ENCODE results near the gene TIA1.
"Not testable (repeated sequence)": the region's sequence is repeated elsewhere in the genome, so short reads cannot be mapped to it uniquely, and the experiment has no call there.

TIA1 gene

DNA sequence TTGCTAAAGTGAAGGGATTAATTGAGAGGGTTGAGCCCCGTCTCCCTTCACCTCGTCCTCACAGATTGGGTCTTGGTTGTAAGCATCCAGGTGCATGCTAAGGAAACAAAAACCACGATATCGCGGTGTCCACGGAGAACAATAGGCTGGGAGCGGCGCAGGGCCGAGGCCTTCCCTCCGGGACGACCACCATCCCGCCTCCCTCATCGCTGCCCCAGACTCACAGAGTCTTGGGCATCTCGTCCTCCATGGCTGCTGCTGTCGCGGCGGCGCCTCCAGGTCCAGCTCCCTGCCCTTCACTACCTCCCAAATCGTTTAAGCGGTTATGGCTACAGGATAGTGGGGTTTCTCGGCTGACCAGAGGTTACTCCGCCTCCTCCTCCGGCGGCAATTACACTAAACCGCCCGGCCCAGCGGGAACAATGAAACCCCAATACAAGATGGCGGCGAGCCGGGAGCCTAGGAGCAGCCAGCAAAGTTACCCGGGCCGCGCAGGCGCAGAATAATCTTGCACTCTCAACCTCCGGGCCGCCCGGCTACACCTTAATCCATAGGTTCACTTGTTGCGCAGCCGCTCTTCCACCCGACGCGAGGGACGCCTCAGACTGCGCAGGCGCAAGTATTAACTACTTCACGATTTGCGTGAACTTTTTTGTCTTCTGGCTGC is at the start of gene TIA1:
Gene TIA1, minus strand, starts transcription at position 448 of the 667 bp plus-strand sequence. Its CDS starts 198 bp downstream, at position 250.
- peak; percentile 98 for DNase-seq

DNA sequence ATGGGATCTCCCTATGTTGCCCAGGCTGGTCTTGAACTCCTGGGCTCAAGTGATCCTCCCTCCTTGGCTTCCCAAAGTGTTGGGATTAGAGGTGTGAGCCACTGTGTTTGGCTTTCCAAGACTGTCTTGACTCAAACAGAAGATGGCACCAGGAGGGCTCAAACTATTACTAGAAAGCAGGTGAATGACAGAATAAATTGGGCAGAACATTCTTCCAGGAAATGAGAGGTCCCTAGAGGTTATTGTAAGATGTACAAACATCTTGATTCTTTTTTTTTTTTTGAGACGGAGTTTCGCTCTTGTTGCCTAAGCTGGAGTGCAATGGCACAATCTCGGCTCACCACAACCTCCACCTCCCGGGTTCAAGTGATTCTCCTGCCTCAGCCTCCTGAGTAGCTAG is 49.4 kb upstream of the TIA1 start:
- not testable (repeated sequence) for DNase-seq

GRCh38 chr2:70283500-70284191 is 35.2 kb upstream of the TIA1 start:
- no peak for DNase-seq

- no peak for DNase-seq
Observed at GRCh38 chr2:70282439-70282838, 34.0 kb upstream of the TIA1 start.

DNA sequence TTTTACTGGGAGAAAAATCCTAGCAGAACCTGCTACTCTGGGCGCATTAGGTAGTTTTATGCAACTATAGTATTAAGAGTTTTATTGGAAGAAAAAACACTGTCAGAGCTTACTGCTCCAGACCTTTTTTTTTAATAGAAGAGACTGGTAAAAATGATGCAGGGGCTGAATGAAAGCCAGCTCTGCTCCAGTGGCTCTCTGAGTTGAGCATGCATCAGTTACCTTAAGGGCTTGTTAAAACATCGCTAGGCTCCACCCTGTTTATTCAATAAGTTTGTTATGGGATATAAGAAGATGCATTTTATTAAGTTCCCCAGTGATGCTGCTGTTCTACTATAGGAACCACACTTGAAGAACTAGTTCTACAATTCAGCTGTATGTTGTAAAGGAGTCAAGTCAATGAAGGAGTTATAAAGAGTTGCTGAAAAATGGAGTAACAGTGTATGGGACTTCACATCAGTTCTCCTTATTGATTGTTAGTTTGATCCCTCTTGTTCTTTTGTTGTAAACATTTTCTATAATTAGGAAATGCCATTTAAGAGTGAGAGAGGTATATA is 31.9 kb upstream of the TIA1 start:
- DNase-seq = no peak

DNA sequence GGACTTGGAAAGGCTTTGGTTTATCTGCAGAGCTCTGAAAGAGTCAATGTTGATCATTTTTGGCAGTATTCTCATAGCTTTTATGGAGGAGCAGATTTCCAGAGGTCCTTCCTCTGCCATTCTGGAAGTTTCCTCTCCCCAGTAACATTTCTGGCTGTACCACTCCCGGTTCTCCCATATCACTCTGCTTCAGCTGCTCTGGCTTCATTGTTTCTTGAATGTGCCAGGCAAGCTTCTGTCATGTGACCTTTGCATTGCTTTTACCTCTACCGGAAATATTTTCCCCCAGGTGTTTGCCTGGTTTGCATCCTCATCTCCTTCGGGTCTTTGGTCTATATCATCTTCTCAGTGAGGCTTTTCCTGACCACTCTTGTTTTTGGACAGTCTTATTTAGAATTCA is 21.9 kb upstream of the TIA1 start:
- DNase-seq = no peak

GRCh38 chr2:70269422-70270302 is 21.2 kb upstream of the TIA1 start:
- DNase-seq = not testable (repeated sequence)

GRCh38 chr2:70266925-70267324 is 18.5 kb upstream of the TIA1 start:
- DNase-seq = not testable (repeated sequence)

DNA sequence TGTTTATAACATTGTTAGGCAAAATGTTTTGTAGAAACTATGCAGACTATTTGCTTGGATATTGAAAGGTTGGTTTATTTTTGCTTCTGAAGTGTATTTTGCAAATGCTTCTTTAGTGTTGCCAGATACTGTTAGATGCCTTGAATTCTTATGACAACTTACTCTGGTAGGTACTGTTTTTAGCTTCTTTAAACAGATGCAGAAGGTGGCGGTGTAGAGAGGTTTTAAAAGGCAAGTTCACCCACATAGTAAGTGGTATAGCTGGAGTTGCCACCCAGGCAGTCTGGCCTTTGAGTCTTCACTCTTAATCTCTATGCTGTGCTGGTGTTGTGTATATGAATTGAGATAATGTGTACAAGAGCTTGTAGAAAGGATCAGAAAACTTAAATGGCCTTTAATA is 13.1 kb upstream of the TIA1 start:
- DNase-seq = no peak

- no peak for DNase-seq
Observed at GRCh38 chr2:70258532-70258875, 10.1 kb upstream of the TIA1 start.

- DNase-seq = no peak
Observed at GRCh38 chr2:70255637-70256314, 7.3 kb upstream of the TIA1 start.

GRCh38 chr2:70250434-70250833 is 2.0 kb upstream of the TIA1 start:
- no peak for DNase-seq

- DNase-seq = no peak
Observed at GRCh38 chr2:70247364-70248180, 856 bp downstream of the TIA1 start.

DNA sequence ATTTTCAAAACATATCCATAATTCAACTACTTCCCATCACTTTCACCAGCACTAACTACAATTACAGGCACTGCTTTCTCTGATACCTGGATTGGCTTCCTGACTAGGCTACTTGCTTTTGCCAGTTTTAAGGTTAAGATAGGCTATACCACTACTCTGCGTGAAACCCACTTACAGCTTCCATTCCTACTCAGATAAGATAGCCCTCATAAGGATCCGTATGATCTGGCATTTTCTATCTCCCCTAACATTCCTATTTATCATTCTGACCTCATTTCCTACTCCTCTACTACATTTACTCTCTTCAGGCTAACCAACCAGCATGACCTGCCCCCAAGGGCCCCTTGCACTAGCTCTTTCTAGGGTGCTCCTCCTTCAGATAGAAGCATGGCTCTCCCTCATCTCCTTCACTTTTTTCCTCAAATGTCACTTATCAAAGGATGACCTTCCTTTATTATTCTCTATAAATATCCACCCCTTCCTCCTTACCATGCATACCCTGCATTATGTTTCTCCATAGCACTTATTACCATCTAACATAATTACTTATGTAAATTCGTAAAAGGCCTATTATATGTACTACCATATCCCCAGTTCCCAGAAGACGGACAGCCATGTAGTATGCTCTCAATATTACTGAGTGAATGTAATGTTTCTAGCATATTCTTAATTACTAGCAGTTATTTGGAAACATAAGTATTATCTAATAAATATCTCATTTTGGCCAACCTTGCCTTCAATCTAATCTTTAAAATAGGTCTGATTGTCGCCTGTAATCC is 4.4 kb downstream of the TIA1 start:
- no peak for DNase-seq

GRCh38 chr2:70242552-70242951 is 5.9 kb downstream of the TIA1 start:
- DNase-seq = no peak

GRCh38 chr2:70241340-70241739 is 7.1 kb downstream of the TIA1 start:
- no peak for DNase-seq

DNA sequence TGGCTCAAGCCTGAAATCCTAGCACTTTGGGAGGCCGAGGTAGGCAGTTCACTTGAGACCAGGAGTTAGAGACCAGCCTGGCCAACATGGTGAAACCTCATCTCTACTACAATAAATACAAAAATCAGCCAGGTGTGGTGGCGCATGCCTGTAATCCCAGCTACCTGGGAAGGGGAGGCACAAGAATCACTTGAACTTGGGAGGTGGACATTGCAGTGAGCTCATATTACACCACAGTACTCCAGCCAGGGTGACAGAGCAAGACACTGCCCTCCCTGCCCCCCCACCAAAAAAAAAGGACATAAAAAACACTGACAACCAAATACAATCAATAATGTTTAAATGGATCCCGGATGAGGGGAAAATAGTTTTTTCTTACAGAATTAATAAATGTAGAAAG is 7.8 kb downstream of the TIA1 start:
- no peak for DNase-seq

DNA sequence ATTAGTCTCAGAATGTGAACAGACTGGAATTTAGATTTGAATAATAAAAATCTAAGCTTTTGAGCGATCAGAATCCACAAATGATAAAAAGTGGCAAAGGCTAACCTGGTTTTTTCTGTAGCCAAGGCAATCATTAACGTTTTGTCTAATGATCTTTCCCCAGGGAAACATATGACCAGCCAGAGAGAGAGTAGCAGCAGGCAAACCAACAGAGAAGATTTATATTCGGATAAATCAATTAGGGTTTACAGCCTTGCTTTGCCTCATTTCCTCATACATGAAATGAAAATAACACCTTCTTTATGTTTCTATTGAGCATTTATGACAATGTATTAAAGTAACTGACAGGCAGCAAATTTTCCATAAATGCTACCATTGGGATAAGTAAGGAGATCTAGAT is 14.5 kb downstream of the TIA1 start:
- DNase-seq = no peak

- DNase-seq = no peak
Observed at GRCh38 chr2:70226781-70227180, 21.6 kb downstream of the TIA1 start.

- not testable (repeated sequence) for DNase-seq
Observed at GRCh38 chr2:70223305-70223704, 25.1 kb downstream of the TIA1 start.

GRCh38 chr2:70214953-70215549 is 33.4 kb downstream of the TIA1 start:
- no peak for DNase-seq

All from stimulated activated CD4-positive, alpha-beta T cell treated with anti-CD3 and anti-CD28 coated beads, Interleukin-4, amount 100 ng/mL, for 1 hour (primary cell).